Activated T-helper 1 cell treated with anti-CD3 and anti-CD28 coated beads, Interleukin-2, amount 50 U/mL, for 16 hours (primary cell): ENCODE results near the gene LYPLAL1.
"Not testable (repeated sequence)": the region's sequence is repeated elsewhere in the genome, so short reads cannot be mapped to it uniquely, and the experiment has no call there.

Source experiments
- DNase-seq, 2 donors: peaks; one replicate each; pipeline ENCODE4 v3.0.0-alpha.2; 2020; ENCODE audit warnings: low read depth in 1 of 2, low spot score in 1 of 2

The LYPLAL1 gene

DNA sequence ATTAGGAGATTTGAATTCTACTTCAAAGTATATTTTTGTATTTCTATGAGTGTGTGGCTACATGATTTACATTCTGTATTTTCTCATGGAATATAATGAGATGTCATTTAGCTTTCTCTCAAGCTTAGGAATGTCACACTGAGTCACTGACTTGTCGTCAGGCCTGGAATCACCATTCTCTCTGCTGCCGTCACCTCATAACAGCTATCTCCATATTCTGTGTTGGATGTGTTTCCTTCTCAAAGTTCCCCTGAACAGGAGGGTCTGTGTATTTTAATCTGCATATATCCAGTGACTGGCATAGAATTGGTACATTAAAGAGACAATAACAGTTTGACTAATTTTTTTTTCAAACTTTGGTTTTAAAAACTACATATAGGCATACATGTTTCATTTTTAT is 35.9 kb downstream of the LYPLAL1 start:
- DNase-seq: no peak

DNA sequence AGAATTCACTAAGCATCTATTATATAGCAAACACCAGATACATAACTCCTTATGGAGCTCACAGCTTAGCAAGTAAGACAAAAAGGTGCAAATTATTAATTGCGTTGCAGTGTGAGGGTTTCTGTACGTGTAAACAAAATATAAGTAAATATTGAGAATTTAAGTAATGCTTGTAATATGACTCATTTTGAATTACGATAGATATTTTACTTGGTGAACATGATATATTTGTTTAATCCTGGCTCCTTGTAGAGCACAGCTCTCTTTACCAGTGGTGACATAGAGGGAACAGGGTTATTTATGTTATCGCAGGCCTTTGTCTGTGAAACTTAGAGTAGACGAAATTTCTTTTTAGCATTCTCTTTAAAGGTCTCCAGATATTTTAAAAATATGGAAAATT is 36.4 kb downstream of the LYPLAL1 start:
- no peak for DNase-seq

DNA sequence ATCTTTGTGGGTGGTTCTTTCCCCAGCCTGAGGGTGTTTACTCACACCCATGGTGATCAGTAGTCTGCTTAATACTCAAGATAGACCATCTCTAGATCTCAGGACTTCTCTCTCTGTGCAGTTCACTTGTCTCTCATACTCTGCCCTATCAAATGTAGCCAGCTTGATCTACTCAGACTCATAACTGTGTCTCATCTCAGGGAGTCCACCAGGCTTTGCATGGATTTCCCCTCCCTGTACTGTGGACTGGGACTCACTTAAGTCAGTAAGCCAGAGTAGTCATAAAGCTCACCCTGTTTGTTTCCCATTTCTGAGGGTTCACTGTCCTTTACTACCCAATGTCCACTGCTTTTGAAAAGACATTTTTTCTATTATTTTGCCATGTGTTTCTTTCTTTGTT is 41.8 kb downstream of the LYPLAL1 start:
- no peak for DNase-seq

DNA sequence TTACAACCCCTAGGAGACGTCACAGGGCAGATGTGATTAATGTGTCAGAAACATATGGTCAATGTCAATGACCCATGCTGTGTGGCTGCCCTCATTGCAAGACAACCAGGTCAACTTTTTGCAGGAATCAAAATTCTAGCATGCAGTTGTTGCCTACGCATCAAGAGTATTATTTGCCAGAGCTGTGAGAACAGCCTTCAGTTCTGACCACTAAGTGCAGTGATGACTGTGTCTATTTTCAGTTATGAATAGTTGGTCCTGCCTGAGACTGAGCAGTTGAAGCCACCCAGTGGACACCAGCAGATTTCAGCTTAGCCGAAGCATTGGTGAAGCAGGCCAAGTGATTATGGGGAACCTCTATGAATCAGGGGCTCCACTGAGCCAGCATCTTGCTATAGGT is 47.3 kb downstream of the LYPLAL1 start:
- no peak for DNase-seq

DNA sequence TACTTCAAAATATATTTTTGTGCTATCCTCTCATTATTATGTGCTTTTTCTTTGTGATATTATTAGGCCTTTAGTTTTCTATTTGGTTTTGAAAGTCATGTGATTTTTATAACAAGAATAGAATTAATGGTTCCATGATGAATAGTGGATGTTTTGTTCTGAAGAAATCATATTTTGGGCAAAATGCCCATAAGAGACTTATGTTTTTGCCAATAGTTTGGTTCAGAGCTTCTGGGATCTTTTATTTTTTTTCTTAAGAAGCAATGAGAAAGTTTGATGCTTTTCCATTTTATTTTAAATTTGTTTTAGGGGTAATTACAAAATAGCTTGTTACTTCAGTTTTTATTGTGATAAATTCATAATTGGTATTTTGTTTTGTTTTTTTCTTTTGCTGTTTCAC is 49.8 kb downstream of the LYPLAL1 start:
- no peak for DNase-seq

DNA sequence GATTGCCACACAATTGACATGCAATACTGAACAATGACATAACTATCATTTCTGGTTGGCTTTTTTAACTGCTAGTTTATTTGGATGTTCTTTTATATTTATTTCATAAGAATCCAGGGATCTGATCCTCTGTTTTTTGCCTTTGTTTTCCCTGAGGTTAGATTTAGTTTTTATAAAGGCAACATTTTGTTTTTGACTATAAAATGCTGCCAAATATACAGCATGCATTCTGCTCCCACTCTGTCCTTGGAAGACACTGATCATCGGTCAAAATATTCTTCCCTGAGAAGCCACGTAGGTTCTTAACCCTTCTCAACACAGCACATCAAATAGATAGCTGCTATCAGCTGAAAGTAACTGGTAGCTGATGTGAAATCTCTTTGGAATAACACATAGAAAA is 52.5 kb downstream of the LYPLAL1 start:
- DNase-seq: no peak

DNA sequence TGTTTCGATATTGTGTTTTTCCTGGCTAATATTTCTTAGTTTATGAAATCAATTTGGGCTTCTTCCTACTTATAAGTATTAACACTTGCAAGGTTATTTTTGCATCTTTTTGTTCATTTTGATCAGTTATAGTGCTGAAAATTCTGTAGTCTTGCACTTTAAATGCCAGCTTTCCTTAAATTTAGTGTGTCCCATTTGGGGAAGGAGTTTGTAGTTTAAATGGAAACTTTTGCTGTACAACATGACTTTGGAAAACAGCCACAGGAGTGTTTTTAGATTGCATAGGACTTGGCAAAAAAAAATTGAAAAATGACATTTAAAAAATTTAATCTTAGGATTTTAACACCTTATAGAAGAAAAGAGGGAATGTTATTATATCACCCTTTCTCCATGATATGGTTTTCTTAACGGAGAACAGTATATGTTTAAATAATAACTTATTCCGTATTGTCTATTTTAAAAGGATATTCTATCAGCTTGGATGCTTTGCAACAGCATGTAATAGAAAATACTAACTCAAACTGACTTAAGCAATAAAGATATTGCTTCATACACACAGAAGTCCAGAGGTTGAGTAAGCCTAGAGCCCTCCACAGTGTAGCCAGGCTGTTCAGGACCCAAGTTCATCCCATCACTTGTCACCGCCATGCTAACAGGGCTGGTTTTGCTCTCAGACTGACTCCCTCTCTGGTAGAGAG is 53.8 kb downstream of the LYPLAL1 start:
- no peak for DNase-seq

DNA sequence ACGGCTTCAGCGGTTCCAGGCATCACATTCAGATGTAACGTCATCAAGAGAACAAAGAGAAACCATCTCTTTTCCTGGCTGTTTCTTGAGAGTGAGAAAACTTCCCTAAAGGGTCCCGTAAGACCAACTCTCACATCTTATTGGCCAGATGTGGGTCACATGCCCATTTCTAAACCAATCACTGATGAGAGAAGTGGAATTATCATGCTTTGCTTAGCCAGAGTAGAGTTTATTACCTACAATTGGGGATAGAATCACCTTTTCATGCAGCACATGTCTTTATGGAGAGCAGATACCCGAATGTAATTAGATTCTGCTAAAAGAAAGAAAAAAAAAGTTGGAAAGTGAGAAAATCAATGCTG is 54.4 kb downstream of the LYPLAL1 start:
- DNase-seq: no peak

DNA sequence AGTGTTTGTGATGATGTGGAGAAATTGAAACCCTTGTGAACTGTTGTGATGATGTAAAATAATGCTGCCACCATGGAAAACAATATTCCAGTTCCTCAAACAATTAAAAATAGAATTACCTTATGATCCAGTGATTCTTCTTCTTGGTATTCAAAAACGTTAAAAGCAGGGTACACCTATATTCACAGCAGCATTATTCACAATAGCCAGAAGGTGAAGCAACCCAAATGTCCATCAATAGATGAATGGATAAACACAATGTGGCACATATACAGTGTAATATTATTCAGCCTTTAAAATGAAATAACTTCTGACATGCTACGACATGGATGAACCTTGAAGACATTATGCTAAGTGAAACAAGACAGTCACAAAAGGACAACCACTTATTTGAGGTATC is 59.2 kb downstream of the LYPLAL1 start:
- DNase-seq: no peak

DNA sequence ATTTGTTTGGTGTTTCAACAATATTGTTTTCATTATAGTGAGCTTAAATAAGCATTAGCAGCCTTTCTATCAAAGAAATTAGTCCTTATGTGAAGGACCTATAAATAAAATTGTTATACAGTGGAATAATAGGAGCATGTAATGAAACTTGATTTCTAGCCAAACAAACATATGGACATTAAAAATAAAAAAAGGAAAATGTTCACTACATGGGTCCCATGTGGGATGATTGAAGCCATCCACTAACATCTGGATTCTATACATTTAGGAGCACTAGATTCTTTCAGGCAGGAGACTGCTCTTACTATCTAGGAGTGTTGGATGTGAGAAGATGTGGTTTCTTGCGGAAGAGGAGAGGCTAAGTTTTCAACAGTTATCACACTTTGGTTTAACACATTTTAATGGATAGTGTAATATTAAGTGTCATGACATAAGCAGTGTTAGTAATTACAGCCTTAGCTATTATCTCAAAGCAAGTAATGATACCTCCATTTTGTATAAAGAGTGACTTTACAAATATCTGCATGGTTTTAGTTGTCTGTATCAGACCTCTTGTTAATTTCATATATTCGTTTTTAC is 62.3 kb downstream of the LYPLAL1 start:
- no peak for DNase-seq

DNA sequence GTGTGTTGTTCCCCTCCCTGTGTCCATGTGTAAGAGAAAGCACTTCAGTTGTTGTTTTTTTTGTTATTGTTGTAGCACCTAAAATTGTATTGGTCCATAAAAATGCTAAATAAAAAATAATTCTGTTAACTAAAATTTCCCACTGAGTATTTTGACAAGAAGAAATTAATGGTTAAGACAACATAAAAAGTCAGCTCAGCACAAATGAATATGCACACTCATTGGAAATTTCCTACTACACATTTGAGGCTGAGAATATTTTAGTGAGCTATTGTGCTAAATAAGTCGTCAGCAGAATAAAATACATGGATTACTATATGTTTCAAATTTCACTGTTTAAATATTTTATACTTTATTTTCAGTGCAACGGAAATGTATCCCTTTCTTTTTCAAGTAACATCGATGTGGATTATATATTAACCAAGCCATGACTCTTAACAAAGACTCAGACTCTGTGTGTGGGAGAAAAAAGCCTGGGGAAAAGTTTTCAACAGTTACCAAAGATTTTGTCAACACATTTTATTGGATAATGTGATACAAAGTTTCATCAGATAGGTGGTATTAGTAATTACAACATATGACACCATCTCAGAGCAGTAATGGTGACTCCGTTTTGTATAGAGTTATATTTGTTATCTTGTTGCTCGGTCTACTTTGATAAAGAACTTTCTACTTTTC is 63.4 kb downstream of the LYPLAL1 start:
- DNase-seq: no peak

DNA sequence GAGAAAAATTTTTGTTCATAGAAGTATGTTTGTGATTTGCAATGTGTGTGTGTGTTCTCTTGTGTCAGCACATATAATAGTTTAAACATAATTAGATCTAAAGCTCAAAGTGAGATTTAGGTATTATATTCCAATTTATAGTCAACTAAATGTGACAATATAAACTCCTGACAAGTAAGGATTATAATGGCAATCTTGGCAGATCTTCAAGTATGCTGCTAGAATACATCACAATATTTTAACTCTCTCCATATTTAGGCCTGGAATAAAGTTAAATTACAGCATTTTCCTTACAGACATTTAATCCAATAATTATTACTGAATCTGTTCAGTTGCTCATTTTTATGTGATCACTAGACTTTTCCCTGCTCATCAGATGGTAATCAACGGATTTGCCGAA is 65.8 kb downstream of the LYPLAL1 start:
- no peak for DNase-seq

DNA sequence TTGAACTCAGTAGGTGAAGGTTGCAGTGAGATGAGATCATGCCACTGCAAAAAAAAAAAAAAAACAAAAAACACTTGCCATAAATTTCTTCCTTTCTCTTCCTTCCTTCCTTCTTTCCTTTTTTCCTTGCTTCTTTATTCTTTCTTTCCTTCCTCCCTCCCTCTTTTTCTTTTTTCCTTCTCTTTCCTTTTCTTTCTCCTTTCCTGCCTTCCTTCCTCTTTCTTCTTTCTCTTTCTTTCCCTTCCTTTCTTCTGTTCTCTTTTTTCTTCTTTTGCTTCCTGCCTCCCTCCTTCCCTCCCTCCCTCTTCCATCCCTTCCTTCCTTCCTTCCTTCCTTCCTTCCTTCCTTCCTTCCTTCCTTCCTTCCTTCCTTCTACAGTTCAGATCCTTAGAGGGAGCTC is 71.2 kb downstream of the LYPLAL1 start:
- no peak for DNase-seq

DNA sequence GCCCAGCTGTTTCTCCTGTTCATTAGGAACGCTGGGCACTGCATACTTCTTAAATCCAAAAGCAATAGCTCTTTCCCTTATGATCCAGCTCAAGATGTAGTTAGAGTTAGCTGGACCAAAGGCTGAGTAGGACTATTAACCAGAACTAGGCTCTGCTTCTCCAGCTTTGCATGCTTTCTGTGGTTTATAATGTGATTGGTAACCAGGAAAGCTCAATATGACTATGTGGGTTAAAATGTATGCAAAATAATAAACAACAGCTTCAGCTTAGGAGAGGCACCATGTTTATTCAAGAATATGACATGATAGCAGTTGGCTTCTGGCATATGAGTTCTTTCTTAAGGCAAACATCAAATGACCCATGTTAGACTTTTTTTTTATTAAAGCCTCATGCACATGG is 73.8 kb downstream of the LYPLAL1 start:
- DNase-seq: no peak

DNA sequence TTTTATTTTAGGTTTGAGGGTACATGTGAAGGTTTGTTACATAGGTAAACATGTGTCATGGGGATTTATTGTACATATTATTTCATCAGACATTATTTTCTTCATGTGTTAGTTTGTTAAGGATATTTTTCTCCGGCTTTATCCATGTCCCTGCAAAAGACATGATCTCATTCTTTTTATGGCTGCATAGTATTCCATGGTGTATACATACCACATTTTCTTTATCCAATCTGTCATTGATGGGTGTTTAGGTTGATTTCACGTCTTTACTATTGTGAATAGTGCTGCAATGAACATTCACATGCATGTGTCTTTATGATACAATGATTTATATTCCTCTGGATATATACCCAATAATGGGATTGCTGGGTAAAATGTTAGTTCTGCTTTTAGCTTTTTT is 76.8 kb downstream of the LYPLAL1 start:
- not testable (repeated sequence) for DNase-seq

DNA sequence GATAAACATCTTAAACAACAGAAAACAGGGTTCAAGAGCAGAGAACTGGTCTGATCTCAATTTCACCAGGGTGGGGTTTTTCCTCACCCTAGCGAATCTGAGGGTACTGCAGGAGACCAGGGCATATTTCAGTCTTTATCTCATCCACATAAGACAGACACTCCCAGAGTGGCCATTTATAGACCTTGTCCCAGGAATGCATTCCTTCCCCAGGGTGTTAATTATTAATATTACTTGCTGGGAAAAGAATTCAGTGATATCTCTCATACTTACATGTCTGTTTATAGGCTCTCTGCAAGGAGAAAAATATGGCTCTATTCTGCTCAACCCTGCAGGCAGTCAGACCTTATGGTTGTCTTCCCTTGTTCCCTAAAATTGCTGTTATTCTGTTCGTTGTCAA is 84.1 kb downstream of the LYPLAL1 start:
- DNase-seq: no peak

DNA sequence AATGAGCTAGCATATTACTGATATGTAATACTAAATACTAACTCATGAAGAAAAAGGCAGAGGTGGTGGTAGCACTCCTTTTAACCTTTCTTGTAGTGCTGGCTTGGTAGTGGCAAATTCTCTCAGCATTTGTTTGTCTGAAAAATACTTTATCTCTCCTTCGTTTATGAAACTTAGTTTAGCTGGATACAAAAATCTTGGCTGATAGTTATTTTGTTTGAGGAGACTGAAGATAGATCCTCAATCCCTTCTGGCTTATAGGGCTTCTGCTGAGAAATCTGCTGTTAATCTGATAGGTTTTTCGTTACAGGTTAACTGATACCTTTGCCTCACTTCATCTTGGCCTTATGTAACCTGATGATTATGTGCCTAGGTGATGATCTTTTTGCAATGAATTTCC is 87.8 kb downstream of the LYPLAL1 start:
- no peak for DNase-seq
